Melanocyte of skin (primary cell): ENCODE data around the gene KLHDC10. TPM values are rescaled to one million over a fixed set of nuclear protein-coding genes. Genes with fewer than 3 reads are reported as not detected.

Source experiments
- small RNA-seq, 2 donors: library from RNA; depleted of rRNA; stranded (forward); fragments of <200 nt; gene quantifications; one replicate each; pipeline ENCODE3, GENCODE V24; 2012
- total RNA-seq, 2 donors: library from RNA; depleted of rRNA; stranded (reverse); fragments of >200 nt; gene quantifications; 2 replicates each; pipeline ENCODE4 v1.2.3, GENCODE V29; 2012

Gene KLHDC10, protein sequence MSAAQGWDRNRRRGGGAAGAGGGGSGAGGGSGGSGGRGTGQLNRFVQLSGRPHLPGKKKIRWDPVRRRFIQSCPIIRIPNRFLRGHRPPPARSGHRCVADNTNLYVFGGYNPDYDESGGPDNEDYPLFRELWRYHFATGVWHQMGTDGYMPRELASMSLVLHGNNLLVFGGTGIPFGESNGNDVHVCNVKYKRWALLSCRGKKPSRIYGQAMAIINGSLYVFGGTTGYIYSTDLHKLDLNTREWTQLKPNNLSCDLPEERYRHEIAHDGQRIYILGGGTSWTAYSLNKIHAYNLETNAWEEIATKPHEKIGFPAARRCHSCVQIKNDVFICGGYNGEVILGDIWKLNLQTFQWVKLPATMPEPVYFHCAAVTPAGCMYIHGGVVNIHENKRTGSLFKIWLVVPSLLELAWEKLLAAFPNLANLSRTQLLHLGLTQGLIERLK
- 10 to 100 TPM; 23.1 to 33.6 TPM for total RNA-seq

GRCh38 chr7:130069978-130070860 lies at the start of gene KLHDC10:
TSS of gene KLHDC10 (plus strand) at chr7:130070534. CDS start at chr7:130070644, 110 bp downstream.

Small RNA genes within 50 kb of the gene (small RNA-seq; reads per million reads assigned to genes)
- gene RNA5SP245: 0 reads per million in 2 donors

Other genes starting within 250 kb of the KLHDC10 start
- 10 to 100 TPM; 28.6 to 29.3 TPM for gene UBE2H, start 117.6 kb upstream of the KLHDC10 start, total RNA-seq
- gene ZC3HC1, start 19.2 kb upstream of the KLHDC10 start, total RNA-seq: 10 to 100 TPM; 23.3 to 24.8 TPM
- 10 to 100 TPM; 22.7 to 30.3 TPM for gene TMEM209, start 134.9 kb downstream of the KLHDC10 start, total RNA-seq
- gene SSMEM1, start 137.3 kb downstream of the KLHDC10 start, total RNA-seq: not detected
- gene CPA2, start 196.3 kb downstream of the KLHDC10 start, total RNA-seq: not detected
- gene CPA4, start 222.6 kb downstream of the KLHDC10 start, total RNA-seq: under 1 TPM; 0.34 to 0.67 TPM